OCI-LY1 (cell line): ENCODE results near the gene ARL8A.

ENCODE experiments used
- CTCF ChIP-seq: fragments of 200-600 bp; sonication (generic), shearing (Covaris generic); IDR thresholded peaks from 2 replicates; pipeline ENCODE4 v1.5.1; 2017; ENCODE audit warnings: mild to moderate bottlenecking, antibody characterized with exemption, low read length, moderate library complexity, mixed read lengths
- EZH2 ChIP-seq: fragments of 200-600 bp; sonication (generic), shearing (Covaris generic); IDR thresholded peaks from 2 replicates; pipeline ENCODE4 v1.8.0; 2017; ENCODE audit warnings: borderline replicate concordance, mixed run types, mild to moderate bottlenecking, antibody characterized with exemption, low read length, moderate library complexity, mixed read lengths

DNA sequence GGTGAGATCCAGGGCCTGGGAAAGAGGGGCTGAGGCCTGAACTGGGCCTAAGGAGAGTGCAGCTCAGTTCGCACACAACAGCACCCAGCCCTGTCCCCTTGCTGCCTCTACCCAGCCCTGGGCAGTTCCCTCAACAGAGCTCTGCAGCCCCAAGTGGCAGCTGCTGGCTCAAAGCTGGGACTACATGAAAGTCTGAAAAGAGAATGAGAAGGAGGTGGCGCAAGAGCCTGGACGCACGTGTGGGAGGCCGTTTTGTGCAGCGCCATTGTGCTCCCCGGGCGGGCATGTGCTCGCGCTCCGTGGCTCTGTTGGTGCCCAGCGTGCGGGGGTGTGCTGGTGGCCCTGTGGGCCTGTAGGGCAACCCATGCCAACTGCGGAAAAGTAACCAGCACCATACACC is 11.5 kb downstream of the ARL8A start:
- TF ChIP-seq CTCF (no peak), EZH2 (no peak)
